H9 (cell line): ENCODE data around the gene TSC2. TPM values are rescaled to one million over a fixed set of nuclear protein-coding genes. Genes with fewer than 3 reads are reported as not detected.

Experiments used
- DNase-seq: peaks from one replicate; pipeline ENCODE4 v3.0.0-alpha.2; 2017
- H2AFZ ChIP-seq: one replicate; pipeline ENCODE4 v1.6.1; 2013; ENCODE audit warnings: mild to moderate bottlenecking, low read length, control low read depth, moderate library complexity
- H2AK5ac ChIP-seq: 2 replicates; pipeline ENCODE4 v1.6.1; 2013; ENCODE audit warnings: low read length, control low read depth, mixed read lengths; ENCODE audit not compliant: insufficient read length
- H2BK120ac ChIP-seq: one replicate; pipeline ENCODE4 v1.6.1; 2013; ENCODE audit warnings: low read depth, mild to moderate bottlenecking, low read length, control low read depth, inconsistent platforms; ENCODE audit not compliant: poor library complexity, severe bottlenecking
- H2BK12ac ChIP-seq: 2 replicates; pipeline ENCODE4 v1.6.1; 2013; ENCODE audit warnings: low read length, control low read depth, mixed read lengths, low read depth; ENCODE audit not compliant: insufficient read length
- H2BK15ac ChIP-seq: 2 replicates; pipeline ENCODE4 v1.6.1; 2013; ENCODE audit warnings: low read depth, low read length, control low read depth
- H2BK20ac ChIP-seq: one replicate; pipeline ENCODE4 v1.6.1; 2013; ENCODE audit warnings: low read depth, mild to moderate bottlenecking, low read length, control low read depth, inconsistent platforms; ENCODE audit not compliant: poor library complexity, severe bottlenecking
- H2BK5ac ChIP-seq: 2 replicates; pipeline ENCODE4 v1.6.1; 2013; ENCODE audit warnings: low read length, control low read depth, mixed read lengths; ENCODE audit not compliant: insufficient read length
- H3K14ac ChIP-seq: 2 replicates; pipeline ENCODE4 v1.6.1; 2013; ENCODE audit warnings: low read length, control low read depth; ENCODE audit not compliant: insufficient read depth
- H3K18ac ChIP-seq: 2 replicates; pipeline ENCODE4 v1.6.1; 2013; ENCODE audit warnings: low read depth, mild to moderate bottlenecking, mixed read lengths, low read length, control low read depth; ENCODE audit not compliant: insufficient read length
- H3K23ac ChIP-seq: 2 replicates; pipeline ENCODE4 v1.6.1; 2013; ENCODE audit warnings: low read length, control low read depth, mixed read lengths, low read depth; ENCODE audit not compliant: insufficient read length
- H3K23me2 ChIP-seq: 2 replicates; pipeline ENCODE4 v1.6.1; 2013; ENCODE audit warnings: low read depth, mild to moderate bottlenecking, mixed read lengths, low read length, control low read depth; ENCODE audit not compliant: insufficient read length, poor library complexity, severe bottlenecking
- H3K27ac ChIP-seq: 2 replicates; pipeline ENCODE4 v1.5.1; 2013; ENCODE audit warnings: low read length, control low read depth, mixed read lengths, low read depth; ENCODE audit not compliant: insufficient read length
- H3K27me3 ChIP-seq: 2 replicates; pipeline ENCODE4 v1.6.1; 2013; ENCODE audit warnings: low read length, control low read depth, inconsistent platforms; ENCODE audit not compliant: insufficient read depth
- H3K4ac ChIP-seq: 2 replicates; pipeline ENCODE4 v1.6.1; 2013; ENCODE audit warnings: low read depth, mild to moderate bottlenecking, control low read depth, inconsistent platforms, low read length, moderate library complexity
- H3K4me1 ChIP-seq: 2 replicates; pipeline ENCODE4 v1.6.1; 2013; ENCODE audit warnings: low read length, control low read depth, inconsistent platforms; ENCODE audit not compliant: insufficient read depth
- H3K4me2 ChIP-seq: 2 replicates; pipeline ENCODE4 v1.6.1; 2013; ENCODE audit warnings: low read length, control low read depth, mixed read lengths; ENCODE audit not compliant: insufficient read length, insufficient read depth
- H3K56ac ChIP-seq: 2 replicates; pipeline ENCODE4 v1.6.1; 2013; ENCODE audit warnings: low read depth, mild to moderate bottlenecking, mixed read lengths, low read length, control low read depth; ENCODE audit not compliant: insufficient read length
- H3K79me1 ChIP-seq: 2 replicates; pipeline ENCODE4 v1.6.1; 2013; ENCODE audit warnings: low read depth, mild to moderate bottlenecking, moderate library complexity, low read length, control low read depth, inconsistent platforms; ENCODE audit not compliant: insufficient read depth, poor library complexity, severe bottlenecking
- H3K79me2 ChIP-seq: 2 replicates; pipeline ENCODE4 v1.6.1; 2013; ENCODE audit warnings: low read length, control low read depth, inconsistent platforms; ENCODE audit not compliant: insufficient read depth
- H3K9ac ChIP-seq: 2 replicates; pipeline ENCODE4 v1.6.1; 2013; ENCODE audit warnings: low read length, control low read depth, mixed read lengths; ENCODE audit not compliant: insufficient read length; ENCODE audit errors: extremely low read depth
- H3K9me3 ChIP-seq: one replicate; pipeline ENCODE4 v1.6.1; 2013; ENCODE audit warnings: low read depth, low read length, inconsistent platforms; ENCODE audit not compliant: control insufficient read depth
- H3T11ph ChIP-seq: one replicate; pipeline ENCODE4 v1.6.1; 2013; ENCODE audit warnings: mild to moderate bottlenecking, low read length, control low read depth, inconsistent platforms
- H4K20me1 ChIP-seq: one replicate; pipeline ENCODE4 v1.6.1; 2013; ENCODE audit not compliant: control insufficient read depth, insufficient read length, insufficient read depth
- H4K5ac ChIP-seq: 2 replicates; pipeline ENCODE4 v1.6.1; 2013; ENCODE audit warnings: low read depth, mild to moderate bottlenecking, mixed read lengths, low read length, control low read depth; ENCODE audit not compliant: insufficient read length
- H4K8ac ChIP-seq: replicated peaks from 2 replicates; pipeline ENCODE4 v1.6.1; 2013; ENCODE audit warnings: low read length, control low read depth, mixed read lengths, low read depth; ENCODE audit not compliant: insufficient read length
- H4K91ac ChIP-seq: 2 replicates; pipeline ENCODE4 v1.6.1; 2013; ENCODE audit warnings: low read depth, mild to moderate bottlenecking, moderate library complexity, mixed read lengths, low read length, control low read depth; ENCODE audit not compliant: insufficient read length
- H3K27ac Mint-ChIP-seq, 3 experiments: 2 replicates in 2 of 3; 3 replicates in 1 of 3; pipeline ENCODE4 v1.8.0; 2020 to 2021; ENCODE audit warnings: mixed read lengths in 3 of 3, mild to moderate bottlenecking in 1 of 3, moderate library complexity in 1 of 3
- H3K27me3 Mint-ChIP-seq: 2 replicates; pipeline ENCODE4 v1.8.0; 2021; ENCODE audit warnings: low read depth, mild to moderate bottlenecking, moderate library complexity, mixed read lengths
- H3K36me3 Mint-ChIP-seq, 3 experiments: 2 replicates in 2 of 3; 3 replicates in 1 of 3; pipeline ENCODE4 v1.8.0; 2020 to 2021; ENCODE audit warnings: low read depth in 3 of 3, mixed read lengths in 3 of 3; ENCODE audit not compliant: insufficient read depth in 1 of 3
- H3K4me1 Mint-ChIP-seq, 2 experiments: 2 replicates each; pipeline ENCODE4 v1.8.0; 2020; ENCODE audit warnings: mixed read lengths in 2 of 2
- H3K4me3 Mint-ChIP-seq, 2 experiments: 2 replicates in 1 of 2; 3 replicates in 1 of 2; pipeline ENCODE4 v1.8.0; 2020 to 2021; ENCODE audit warnings: mild to moderate bottlenecking in 2 of 2, mixed read lengths in 2 of 2, moderate library complexity in 1 of 2
- H3K9me3 Mint-ChIP-seq, 2 experiments: 2 replicates in 1 of 2; 3 replicates in 1 of 2; pipeline ENCODE4 v1.8.0; 2020; ENCODE audit warnings: mild to moderate bottlenecking in 2 of 2, mixed read lengths in 2 of 2, moderate library complexity in 1 of 2
- CTCF ChIP-seq: fragments of 200-600 bp; sonication (generic); conservative IDR thresholded peaks from 3 replicates; pipeline ENCODE4 v1.8.0; 2021; ENCODE audit warnings: antibody characterized with exemption, mild to moderate bottlenecking
- WGBS: extraction: QIAGEN DNeasy Blood & Tissue Kit; methylation state at CpG from one replicate; pipeline ENCODE4 v1.1.7; 2013; ENCODE audit warnings: missing lambda C conversion rate, low lambda C conversion rate, mixed read lengths; ENCODE audit not compliant: insufficient read length; ENCODE audit errors: extremely low coverage; 5-methylcytosine and 5-hydroxymethylcytosine counted together
- total RNA-seq: library from RNA; stranded (reverse); gene quantifications from 2 replicates; pipeline ENCODE4 v1.2.1, GENCODE V29; 2021

TSC2 gene
- total RNA-seq, 1 experiment from 2014 or later = 122 TPM

DNA sequence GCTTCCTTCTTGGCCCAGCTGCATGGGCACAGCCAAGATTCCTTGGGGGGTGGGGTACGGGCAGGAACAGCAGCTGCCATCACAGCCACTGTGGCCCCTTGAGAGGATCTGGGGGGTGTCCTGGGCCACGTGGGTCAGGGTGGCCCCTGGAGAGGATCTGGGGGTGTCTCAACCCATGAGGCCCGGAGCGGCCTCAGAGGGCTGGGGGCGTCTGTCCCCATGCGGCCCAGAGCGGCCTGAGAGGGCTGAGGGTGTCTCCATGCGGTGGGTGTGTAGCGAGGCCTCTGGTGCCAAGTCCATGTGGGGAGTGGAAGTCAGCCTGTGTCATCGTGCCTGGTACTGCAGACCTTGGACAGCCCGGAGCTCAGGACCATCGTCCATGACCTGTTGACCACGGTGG lies 13.7 kb downstream of the TSC2 start:
- H3K4me1 Mint-ChIP-seq = no peaks in the 10 kb centered on the region
- H3K9me3 ChIP-seq = no peaks in the 10 kb centered on the region
- no peak overlapping the region for H2BK20ac ChIP-seq
- no peak overlapping the region for H2AK5ac ChIP-seq
- H3K4me1 ChIP-seq = no peaks in the 10 kb centered on the region
- no peak overlapping the region for H3K18ac ChIP-seq
- no peak overlapping the region for H3K4me3 Mint-ChIP-seq
- H2BK5ac ChIP-seq = no peak overlapping the region
- no peak for TF ChIP-seq CTCF
- DNase-seq = no peak
- no peak overlapping the region for H2AFZ ChIP-seq
- no peak overlapping the region for H3K23ac ChIP-seq
- no CpG with 5 or more reads among the region's 13 CpGs for WGBS
- no peak overlapping the region for H3K56ac ChIP-seq
- H3K14ac ChIP-seq = no peak overlapping the region
- H3K27me3 Mint-ChIP-seq = no peaks in the 10 kb centered on the region
- no peak overlapping the region for H2BK120ac ChIP-seq
- no peak overlapping the region for H3K4ac ChIP-seq
- H3K36me3 Mint-ChIP-seq = peaks cover 6 to 31% (median 19%) of the 10 kb centered on the region in 3 experiments; a peak in 6 of 7 replicates
- H3K4me2 ChIP-seq = no peak overlapping the region
- no peaks in the 10 kb centered on the region for H3K27me3 ChIP-seq
- no peak overlapping the region for H4K8ac ChIP-seq
- no peak overlapping the region for H2BK12ac ChIP-seq
- no peak overlapping the region for H3K9ac ChIP-seq
- peak overlapping the region in 1 of 3 experiments; percentile 44; a peak in 2 of 7 replicates for H3K27ac Mint-ChIP-seq
- H3K79me2 ChIP-seq = no peaks in the 10 kb centered on the region
- H2BK15ac ChIP-seq = no peak overlapping the region
- H3T11ph ChIP-seq = no peak overlapping the region
- H3K23me2 ChIP-seq = peaks cover 3% of the 10 kb centered on the region
- no peak overlapping the region for H4K5ac ChIP-seq
- H3K9me3 Mint-ChIP-seq = no peaks in the 10 kb centered on the region
- peaks cover 2% of the 10 kb centered on the region for H4K20me1 ChIP-seq
- H4K91ac ChIP-seq = no peak overlapping the region
- no peaks in the 10 kb centered on the region for H3K79me1 ChIP-seq
- H3K27ac ChIP-seq = no peak overlapping the region
